Inflammatory macrophage treated with lipopolysaccharide for 1 hour (primary cell): ENCODE results near the gene TBC1D24.
"Not testable (repeated sequence)": the region's sequence is repeated elsewhere in the genome, so short reads cannot be mapped to it uniquely, and the experiment has no call there.

Experiments used
- DNase-seq, 2 donors: peaks; one replicate each; pipeline ENCODE4 v3.0.0-alpha.2; 2020 to 2022

The TBC1D24 gene

GRCh38 chr16:2518823-2519710 lies 44.1 kb downstream of the TBC1D24 start:
- no peak for DNase-seq

GRCh38 chr16:2519711-2520080 lies 44.8 kb downstream of the TBC1D24 start:
- no peak for DNase-seq

GRCh38 chr16:2520097-2520783 lies 45.3 kb downstream of the TBC1D24 start, which contains the start of gene AMDHD2:
TSS of gene AMDHD2 (plus strand) at chr16:2520371. CDS start at chr16:2520459, 88 bp downstream.
- DNase-seq, result peak; percentile 82 to 87

GRCh38 chr16:2520784-2521531 lies 46.0 kb downstream of the TBC1D24 start:
- no peak for DNase-seq

GRCh38 chr16:2523801-2524231 lies 48.9 kb downstream of the TBC1D24 start:
- DNase-seq, result no peak

GRCh38 chr16:2524339-2524938 lies 49.5 kb downstream of the TBC1D24 start:
- no peak for DNase-seq

GRCh38 chr16:2526135-2526534 lies 51.2 kb downstream of the TBC1D24 start:
- no peak for DNase-seq

- DNase-seq, result no peak
Measured at GRCh38 chr16:2527071-2527783, 52.3 kb downstream of the TBC1D24 start.

- DNase-seq, result no peak
Measured at GRCh38 chr16:2527784-2528100, 52.8 kb downstream of the TBC1D24 start.

GRCh38 chr16:2528161-2529060 lies 53.5 kb downstream of the TBC1D24 start:
- no peak for DNase-seq

- no peak for DNase-seq
Measured at GRCh38 chr16:2529061-2529931, 54.4 kb downstream of the TBC1D24 start.

- no peak for DNase-seq
Measured at GRCh38 chr16:2529961-2530628, 55.2 kb downstream of the TBC1D24 start.

GRCh38 chr16:2530629-2531318 lies 55.8 kb downstream of the TBC1D24 start:
- no peak for DNase-seq

GRCh38 chr16:2531371-2531695 lies 56.4 kb downstream of the TBC1D24 start, which contains the start of gene CEMP1:
TSS of gene CEMP1 (minus strand) at chr16:2531408. CDS start at chr16:2531073, 335 bp downstream.
- DNase-seq, result no peak

- DNase-seq, result peak; percentile 98
Measured at GRCh38 chr16:2531696-2532493, 57.0 kb downstream of the TBC1D24 start.

- DNase-seq, result peak; percentile 34 to 55
Measured at GRCh38 chr16:2532494-2533141, 57.7 kb downstream of the TBC1D24 start.

- not testable (repeated sequence) for DNase-seq
Measured at GRCh38 chr16:2533142-2533755, 58.3 kb downstream of the TBC1D24 start.
